GM12864 (cell line): ENCODE measurements around the gene SLC43A3.

Experiments
- DNase-seq: peaks from one replicate; pipeline ENCODE4 v3.0.0-alpha.2; 2011; ENCODE audit warnings: low read depth
- H3K4me3 ChIP-seq: 2 replicates; pipeline ENCODE4 v1.5.1; 2011; ENCODE audit warnings: mild to moderate bottlenecking, low read depth, low read length, control low read depth
- CTCF ChIP-seq: IDR thresholded peaks from 2 replicates; pipeline ENCODE4 v1.5.1; 2011; ENCODE audit warnings: low read depth, mild to moderate bottlenecking, moderate library complexity, low read length, control low read depth, inconsistent platforms; ENCODE audit errors: missing control alignments

Gene SLC43A3

DNA sequence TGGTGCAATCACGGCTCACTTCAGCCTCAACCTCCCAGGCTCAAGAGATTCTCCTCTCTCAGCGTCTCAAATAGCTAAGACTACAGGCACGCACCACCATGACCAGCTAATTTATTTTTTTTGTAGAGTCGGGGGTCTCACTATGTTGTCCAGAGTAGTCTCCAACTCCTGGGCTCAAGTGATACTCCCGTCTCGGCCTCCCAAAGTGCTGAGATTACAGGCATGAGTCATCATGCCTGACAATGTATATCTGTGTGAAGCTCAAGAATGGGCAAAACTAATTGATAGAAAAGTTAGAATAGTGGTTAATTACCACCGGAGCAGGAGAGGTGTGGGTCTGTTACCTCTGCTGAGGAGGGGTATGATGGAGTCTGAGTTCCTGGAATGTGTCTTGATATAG, 9.1 kb upstream of the SLC43A3 start:
- no peak for TF ChIP-seq CTCF
- DNase-seq = no peak
- no peak overlapping the region for H3K4me3 ChIP-seq

DNA sequence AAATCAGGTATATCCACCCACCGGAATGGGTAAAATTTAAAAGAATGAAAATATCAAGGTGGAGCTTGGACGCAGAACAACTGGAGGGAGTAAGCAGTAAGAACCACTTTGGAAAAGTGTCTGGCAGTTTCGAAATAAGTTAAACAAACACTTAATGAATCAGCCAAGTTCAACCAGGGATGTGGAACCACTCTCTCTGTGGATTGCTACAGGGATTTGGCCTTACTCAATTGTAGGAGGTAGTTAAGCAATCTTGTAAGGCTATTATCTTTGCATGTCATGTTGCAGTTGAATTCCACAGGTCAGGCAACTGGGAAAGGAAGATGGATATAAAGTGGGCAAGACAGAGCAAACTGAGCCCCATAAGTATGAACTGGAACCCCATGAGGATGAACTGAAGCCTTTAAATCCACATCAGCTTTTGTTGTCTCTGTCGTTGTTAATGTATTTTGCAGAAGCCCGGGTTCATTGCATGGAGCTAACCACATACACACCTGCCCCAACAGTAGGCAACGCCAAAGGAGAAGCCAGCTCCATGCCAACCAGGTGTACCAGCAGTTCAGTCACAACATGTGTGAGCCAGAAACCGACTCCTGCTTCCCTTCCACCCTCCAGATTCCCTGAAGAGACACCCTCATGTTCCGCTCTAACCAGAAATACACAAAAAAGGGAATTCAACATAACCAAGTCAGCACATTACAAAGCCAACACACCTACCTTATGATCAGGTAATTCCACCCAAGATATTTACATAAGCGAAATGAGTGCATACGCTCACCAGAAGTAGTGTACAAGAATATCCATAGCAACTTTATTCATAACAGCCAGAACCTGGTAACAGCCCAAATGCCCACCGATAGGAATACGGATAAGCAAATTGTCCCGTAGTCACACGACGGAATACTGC, 8.0 kb upstream of the SLC43A3 start:
- H3K4me3 ChIP-seq = no peak overlapping the region
- TF ChIP-seq CTCF = no peak
- DNase-seq = no peak

- TF ChIP-seq CTCF = no peak
- no peak for DNase-seq
- H3K4me3 ChIP-seq = no peak overlapping the region
Measured at GRCh38 chr11:57432714-57433163, 5.8 kb upstream of the SLC43A3 start.

GRCh38 chr11:57432149-57432561, 5.2 kb upstream of the SLC43A3 start:
- TF ChIP-seq CTCF = no peak
- DNase-seq = no peak
- H3K4me3 ChIP-seq = no peak overlapping the region

- no peak for TF ChIP-seq CTCF
- DNase-seq = no peak
Measured at GRCh38 chr11:57430952-57431351, 4.0 kb upstream of the SLC43A3 start.

GRCh38 chr11:57429946-57430345, 3.0 kb upstream of the SLC43A3 start:
- no peak for DNase-seq
- no peak for TF ChIP-seq CTCF
- no peak overlapping the region for H3K4me3 ChIP-seq

More at GRCh38 chr11:57430952-57431351, 4.0 kb upstream of the SLC43A3 start:
- H3K4me3 ChIP-seq = no peak overlapping the region

- no peak for DNase-seq
- TF ChIP-seq CTCF = no peak
- H3K4me3 ChIP-seq = no peak overlapping the region
Measured at GRCh38 chr11:57428643-57429042, 1.7 kb upstream of the SLC43A3 start.
